Stimulated activated CD4-positive, alpha-beta T cell treated with anti-CD3 and anti-CD28 coated beads, Interleukin-12 subunit alpha, Interleukin-12 subunit beta, amount 100 ng/mL, for 24 hours (primary cell): Measurements from ENCODE around the gene FBLN2.
A peak's percentile ranks its signal among the peaks of the same experiment; 100 is the strongest.

ENCODE experiments used
- DNase-seq, 2 experiments: peaks; one replicate each; pipeline ENCODE4 v3.0.0-alpha.2; 2020; ENCODE audit warnings: low read depth in 2 of 2

FBLN2 gene

GRCh38 chr3:13532085-13532484 is 16.8 kb upstream of the FBLN2 start:
- DNase-seq = no peak

GRCh38 chr3:13532631-13533030 is 16.3 kb upstream of the FBLN2 start:
- no peak for DNase-seq

GRCh38 chr3:13533885-13534301 is 15.0 kb upstream of the FBLN2 start:
- no peak for DNase-seq

- DNase-seq = no peak
Observed at GRCh38 chr3:13535526-13535875, 13.4 kb upstream of the FBLN2 start.

- no peak for DNase-seq
Observed at GRCh38 chr3:13535905-13536304, 13.0 kb upstream of the FBLN2 start.

GRCh38 chr3:13536432-13536831 is 12.5 kb upstream of the FBLN2 start:
- no peak for DNase-seq

- no peak for DNase-seq
Observed at GRCh38 chr3:13536832-13537231, 12.1 kb upstream of the FBLN2 start.

GRCh38 chr3:13537244-13537908 is 11.5 kb upstream of the FBLN2 start:
- no peak for DNase-seq

GRCh38 chr3:13537909-13538296 is 11.0 kb upstream of the FBLN2 start:
- DNase-seq = no peak

GRCh38 chr3:13538520-13539291 is 10.2 kb upstream of the FBLN2 start:
- DNase-seq = no peak

GRCh38 chr3:13539292-13539638 is 9.7 kb upstream of the FBLN2 start:
- DNase-seq = no peak

GRCh38 chr3:13539671-13540070 is 9.3 kb upstream of the FBLN2 start:
- no peak for DNase-seq

GRCh38 chr3:13540297-13540995 is 8.5 kb upstream of the FBLN2 start:
- DNase-seq = no peak

- DNase-seq = no peak
Observed at GRCh38 chr3:13541691-13542090, 7.2 kb upstream of the FBLN2 start.

- DNase-seq = no peak
Observed at GRCh38 chr3:13542142-13542541, 6.8 kb upstream of the FBLN2 start.

GRCh38 chr3:13543253-13543652 is 5.7 kb upstream of the FBLN2 start:
- no peak for DNase-seq

- DNase-seq = peak in 1 of 2 experiments; percentile 46
Observed at GRCh38 chr3:13544293-13544831, 4.6 kb upstream of the FBLN2 start.

GRCh38 chr3:13544951-13545651 is 3.8 kb upstream of the FBLN2 start:
- DNase-seq = no peak

GRCh38 chr3:13545952-13546454 is 2.9 kb upstream of the FBLN2 start:
- DNase-seq = no peak

GRCh38 chr3:13546667-13547171 is 2.2 kb upstream of the FBLN2 start:
- no peak for DNase-seq

- DNase-seq = no peak
Observed at GRCh38 chr3:13547591-13548371, 1.1 kb upstream of the FBLN2 start.
